Measurements from ENCODE around the gene PAM16. TPM values are rescaled to one million over a fixed set of nuclear protein-coding genes. Genes with fewer than 3 reads are reported as not detected.
A peak's percentile ranks its signal among the peaks of the same experiment; 100 is the strongest.

The PAM16 gene
- total and polyA plus RNA-seq, 9 of the 15 experiments (the other 6 are each of a cell fraction or from before 2014, with no cell fraction given) = 38.7 to 273 (median 79.3) TPM

DNA sequence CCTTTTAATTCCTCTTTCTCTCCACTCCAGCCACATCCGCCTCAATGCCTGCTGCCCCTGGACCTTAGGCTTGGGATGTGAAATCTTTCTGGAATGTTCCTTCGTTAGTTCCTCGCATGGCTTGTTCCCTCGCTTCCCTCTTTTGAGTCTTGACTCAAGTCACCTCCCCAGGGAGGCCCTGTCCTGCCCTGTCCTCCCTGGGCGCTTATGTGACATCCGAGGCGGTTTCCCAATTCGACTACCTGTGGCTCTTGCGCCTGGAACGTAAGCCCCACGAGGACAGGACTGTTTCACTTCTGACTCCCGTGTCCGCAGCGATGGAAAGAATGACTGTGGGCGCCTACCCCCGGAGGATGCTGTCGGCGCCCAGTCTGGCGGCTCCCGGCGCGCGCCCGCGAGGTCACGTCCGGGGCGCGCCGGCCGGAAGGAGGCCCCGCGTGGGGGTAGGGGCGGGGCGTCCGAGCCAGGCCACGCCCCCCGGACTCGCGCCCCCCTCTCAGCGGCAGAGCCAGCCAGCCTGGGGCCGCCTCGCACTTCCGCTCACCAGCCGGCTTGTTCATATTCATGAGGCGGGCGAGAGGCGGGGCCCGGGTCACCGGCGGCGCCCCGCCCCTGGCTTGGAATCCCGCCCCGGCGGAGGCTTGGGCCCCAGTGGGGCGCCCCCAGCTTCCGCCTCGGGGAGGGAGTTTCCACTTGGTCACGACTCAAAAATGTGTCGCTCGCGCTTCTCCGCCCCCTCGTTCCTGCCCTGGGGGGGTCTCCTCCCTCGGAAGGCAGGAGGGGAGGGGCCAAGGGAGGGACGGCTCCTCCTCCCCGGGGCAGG, 43.7 kb downstream of the PAM16 start (continued):
- TF ChIP-seq PHF21A (IDR thresholded peaks at IDR 0.05; ENCODE audit: borderline replicate concordance, low read depth) = no peak
- no peak for TF ChIP-seq FIP1L1 (IDR thresholded peaks at IDR 0.05; ENCODE audit: low read depth, low read length, poor library complexity, severe bottlenecking)
- peak; percentile 9; the same call in 1 of the 2 replicates for TF ChIP-seq MXI1 (IDR thresholded peaks at IDR 0.05; ENCODE audit: low read depth, low read length)
- TF ChIP-seq XRCC5 (IDR thresholded peaks at IDR 0.05; ENCODE audit: low read depth, low read length) = 0 out of 2 replicates have a peak, but pooled peaks have one; percentile 15
- TF ChIP-seq CCNT2 (IDR thresholded peaks at IDR 0.05; ENCODE audit: borderline replicate concordance, extremely low read depth, insufficient read length, low read depth, low read length) = peak; percentile 92
- TF ChIP-seq ELF1 (tag; IDR thresholded peaks at IDR 0.05) = peak; percentile 86
- TF ChIP-seq POLR2H (tag; IDR thresholded peaks at IDR 0.05; ENCODE audit: low read depth) = no peak
- no peak for TF ChIP-seq U2AF2 (optimal IDR thresholded peaks at IDR 0.05; ENCODE audit: low read depth, low read length)
- no peak for TF ChIP-seq CC2D1A (IDR thresholded peaks at IDR 0.05)
- peak; percentile 50; the same call in 1 of the 2 replicates for TF ChIP-seq SAFB (IDR thresholded peaks at IDR 0.05; ENCODE audit: borderline replicate concordance, low read depth, low read length)
- TF ChIP-seq YY1 (IDR thresholded peaks at IDR 0.05; ENCODE audit: borderline replicate concordance in 1 of 3, control insufficient read depth in 1 of 3, extremely low read depth in 1 of 3, insufficient read depth in 3 of 3, insufficient read length in 1 of 3, insufficient replicate concordance in 2 of 3, low read depth in 1 of 3, low read length in 2 of 3) = peak in 2 of 3 experiments; percentile 26 to 44
- peak; percentile 7; the same call in 1 of the 2 replicates for TF ChIP-seq TOE1 (IDR thresholded peaks at IDR 0.05; ENCODE audit: borderline replicate concordance)
- no peak for TF ChIP-seq TOE1 (CRISPR knock-in tag; IDR thresholded peaks at IDR 0.05; ENCODE audit: borderline replicate concordance, low read depth)
- TF ChIP-seq ZNF778 (CRISPR knock-in tag; IDR thresholded peaks at IDR 0.05) = no peak
- TF ChIP-seq GATA2 (CRISPR knock-in tag; IDR thresholded peaks at IDR 0.05) = no peak
- no peak; the same call in none of the 2 replicates for TF ChIP-seq ETV5 (CRISPR knock-in tag; IDR thresholded peaks at IDR 0.05; ENCODE audit: low read depth)
- TF ChIP-seq NEUROD1 (IDR thresholded peaks at IDR 0.05; ENCODE audit: borderline replicate concordance, low read depth, low read length, partially characterized antibody) = peak; percentile 10
- no peak for TF ChIP-seq TAF15 (IDR thresholded peaks at IDR 0.05; ENCODE audit: low read depth, low read length)
- peak in 1 of 2 experiments; percentile 71; a peak in 2 of 4 replicates for TF ChIP-seq HDAC1 (IDR thresholded peaks at IDR 0.05)
- no peak for TF ChIP-seq MEF2D (tag; conservative IDR thresholded peaks at IDR 0.05; ENCODE audit: low read depth)
- no peak; the same call in 1 of the 2 replicates for TF ChIP-seq LEF1 (IDR thresholded peaks at IDR 0.05)
- TF ChIP-seq ZSCAN29 (IDR thresholded peaks at IDR 0.05) = peak; percentile 45; the same call in 1 of the 2 replicates
- no peak for TF ChIP-seq STAT5B (CRISPR knock-in tag; IDR thresholded peaks at IDR 0.05)
- TF ChIP-seq ESRRA (IDR thresholded peaks at IDR 0.05; ENCODE audit: borderline replicate concordance, low read depth) = peak; percentile 71
- TF ChIP-seq, protein P1, sequence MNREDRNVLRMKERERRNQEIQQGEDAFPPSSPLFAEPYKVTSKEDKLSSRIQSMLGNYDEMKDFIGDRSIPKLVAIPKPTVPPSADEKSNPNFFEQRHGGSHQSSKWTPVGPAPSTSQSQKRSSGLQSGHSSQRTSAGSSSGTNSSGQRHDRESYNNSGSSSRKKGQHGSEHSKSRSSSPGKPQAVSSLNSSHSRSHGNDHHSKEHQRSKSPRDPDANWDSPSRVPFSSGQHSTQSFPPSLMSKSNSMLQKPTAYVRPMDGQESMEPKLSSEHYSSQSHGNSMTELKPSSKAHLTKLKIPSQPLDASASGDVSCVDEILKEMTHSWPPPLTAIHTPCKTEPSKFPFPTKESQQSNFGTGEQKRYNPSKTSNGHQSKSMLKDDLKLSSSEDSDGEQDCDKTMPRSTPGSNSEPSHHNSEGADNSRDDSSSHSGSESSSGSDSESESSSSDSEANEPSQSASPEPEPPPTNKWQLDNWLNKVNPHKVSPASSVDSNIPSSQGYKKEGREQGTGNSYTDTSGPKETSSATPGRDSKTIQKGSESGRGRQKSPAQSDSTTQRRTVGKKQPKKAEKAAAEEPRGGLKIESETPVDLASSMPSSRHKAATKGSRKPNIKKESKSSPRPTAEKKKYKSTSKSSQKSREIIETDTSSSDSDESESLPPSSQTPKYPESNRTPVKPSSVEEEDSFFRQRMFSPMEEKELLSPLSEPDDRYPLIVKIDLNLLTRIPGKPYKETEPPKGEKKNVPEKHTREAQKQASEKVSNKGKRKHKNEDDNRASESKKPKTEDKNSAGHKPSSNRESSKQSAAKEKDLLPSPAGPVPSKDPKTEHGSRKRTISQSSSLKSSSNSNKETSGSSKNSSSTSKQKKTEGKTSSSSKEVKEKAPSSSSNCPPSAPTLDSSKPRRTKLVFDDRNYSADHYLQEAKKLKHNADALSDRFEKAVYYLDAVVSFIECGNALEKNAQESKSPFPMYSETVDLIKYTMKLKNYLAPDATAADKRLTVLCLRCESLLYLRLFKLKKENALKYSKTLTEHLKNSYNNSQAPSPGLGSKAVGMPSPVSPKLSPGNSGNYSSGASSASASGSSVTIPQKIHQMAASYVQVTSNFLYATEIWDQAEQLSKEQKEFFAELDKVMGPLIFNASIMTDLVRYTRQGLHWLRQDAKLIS (CRISPR knock-in tag; IDR thresholded peaks at IDR 0.05) = peak; percentile 33; the same call in 1 of the 2 replicates

Measured in K562 (cell line).